Spleen (tissue), 7 donors: Measurements from ENCODE around the gene TANK.

Experiments used
- POLR2A ChIP-seq, 3 donors: fragments of 450-650 bp; IDR thresholded peaks; one replicate each; pipeline ENCODE4 v1.5.1; 2017; ENCODE audit warnings: antibody characterized with exemption in 3 of 3, mild to moderate bottlenecking in 1 of 3
- POLR2AphosphoS5 ChIP-seq, 3 donors: sonication (generic); formaldehyde crosslinking; IDR thresholded peaks; one replicate each; pipeline ENCODE4 v1.5.1; 2017; ENCODE audit warnings: antibody characterized with exemption in 3 of 3
- TF ChIP-seq, protein P1 (sequence below), 11 experiments: fragments of 200-600 bp in 7 of 11; fragments of 450-650 bp in 4 of 11; sonication (generic) in 4 of 11; IDR thresholded peaks in 8 of 11; conservative IDR thresholded peaks in 3 of 11; 1 replicate in 7 of 11; 2 replicates in 4 of 11; pipeline versions ENCODE4 v1.4.0 to v1.8.0; 2016 to 2021; ENCODE audit warnings: antibody characterized with exemption in 11 of 11, inconsistent platforms in 4 of 11, mild to moderate bottlenecking in 1 of 11
- donor health status: DM: no; HTN: no; CAD: no; lungs with moderate emphysema.
- donor health status: DM: no; HTN: no; CAD: no.
- donor health status: DM: no; HTN: no; CAD: no.

DNA sequence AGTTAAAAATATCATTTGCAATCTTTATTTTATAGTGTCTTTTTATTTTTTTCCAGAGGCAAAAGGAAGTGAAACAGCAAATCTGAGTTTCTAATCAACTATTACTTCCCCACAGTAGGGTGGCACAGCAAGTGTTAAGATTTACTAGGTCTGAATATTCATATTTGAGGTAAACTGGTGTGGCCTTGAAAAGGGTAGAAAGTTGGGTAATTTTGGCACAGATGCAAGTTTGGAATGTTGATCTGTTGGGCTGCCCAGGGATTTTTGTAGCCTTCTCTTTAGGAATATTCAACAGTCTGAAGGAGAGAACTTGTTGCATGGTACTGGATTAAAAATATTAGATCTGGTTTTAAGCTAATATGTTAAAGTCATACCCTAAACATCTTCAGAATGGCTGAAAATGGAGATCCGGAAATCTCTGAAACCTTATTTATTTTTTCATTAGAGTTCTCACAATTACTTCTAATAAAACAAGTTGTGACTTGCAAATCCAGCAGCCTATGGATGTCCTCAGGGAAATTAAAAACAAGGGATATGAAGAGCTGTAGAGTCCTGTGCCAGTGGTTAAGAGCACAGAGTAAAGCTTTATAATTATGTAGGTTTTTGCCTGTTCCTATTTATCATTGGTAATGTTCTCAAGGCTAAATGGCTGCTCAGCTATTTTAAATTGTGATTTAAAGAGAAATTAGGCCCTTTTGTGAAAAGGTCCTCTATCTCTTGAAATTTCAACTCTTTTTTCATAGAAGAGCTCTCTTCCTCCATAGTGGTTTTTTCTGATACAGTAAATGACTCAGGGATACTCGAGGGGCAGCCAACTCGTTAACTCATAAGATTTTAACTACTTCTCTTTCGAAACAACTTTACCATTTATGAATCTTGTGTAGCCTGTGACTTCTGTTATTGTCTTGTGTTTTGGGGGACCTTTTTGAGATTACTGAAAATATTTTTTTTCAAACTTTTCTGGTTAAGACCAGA, 11.0 kb downstream of the TANK start:
- TF ChIP-seq, protein P1, sequence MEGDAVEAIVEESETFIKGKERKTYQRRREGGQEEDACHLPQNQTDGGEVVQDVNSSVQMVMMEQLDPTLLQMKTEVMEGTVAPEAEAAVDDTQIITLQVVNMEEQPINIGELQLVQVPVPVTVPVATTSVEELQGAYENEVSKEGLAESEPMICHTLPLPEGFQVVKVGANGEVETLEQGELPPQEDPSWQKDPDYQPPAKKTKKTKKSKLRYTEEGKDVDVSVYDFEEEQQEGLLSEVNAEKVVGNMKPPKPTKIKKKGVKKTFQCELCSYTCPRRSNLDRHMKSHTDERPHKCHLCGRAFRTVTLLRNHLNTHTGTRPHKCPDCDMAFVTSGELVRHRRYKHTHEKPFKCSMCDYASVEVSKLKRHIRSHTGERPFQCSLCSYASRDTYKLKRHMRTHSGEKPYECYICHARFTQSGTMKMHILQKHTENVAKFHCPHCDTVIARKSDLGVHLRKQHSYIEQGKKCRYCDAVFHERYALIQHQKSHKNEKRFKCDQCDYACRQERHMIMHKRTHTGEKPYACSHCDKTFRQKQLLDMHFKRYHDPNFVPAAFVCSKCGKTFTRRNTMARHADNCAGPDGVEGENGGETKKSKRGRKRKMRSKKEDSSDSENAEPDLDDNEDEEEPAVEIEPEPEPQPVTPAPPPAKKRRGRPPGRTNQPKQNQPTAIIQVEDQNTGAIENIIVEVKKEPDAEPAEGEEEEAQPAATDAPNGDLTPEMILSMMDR (IDR thresholded peaks at IDR 0.05 in 8 of 11, conservative IDR thresholded peaks at IDR 0.05 in 3 of 11) = no peak
- no peak for TF ChIP-seq POLR2A (IDR thresholded peaks at IDR 0.05)
- TF ChIP-seq POLR2AphosphoS5 (IDR thresholded peaks at IDR 0.05) = no peak
